Measurements from ENCODE around the gene VAMP5.
"Not testable (repeated sequence)": the region's sequence is repeated elsewhere in the genome, so short reads cannot be mapped to it uniquely, and the experiment has no call there.

The VAMP5 gene, protein sequence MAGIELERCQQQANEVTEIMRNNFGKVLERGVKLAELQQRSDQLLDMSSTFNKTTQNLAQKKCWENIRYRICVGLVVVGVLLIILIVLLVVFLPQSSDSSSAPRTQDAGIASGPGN

DNA sequence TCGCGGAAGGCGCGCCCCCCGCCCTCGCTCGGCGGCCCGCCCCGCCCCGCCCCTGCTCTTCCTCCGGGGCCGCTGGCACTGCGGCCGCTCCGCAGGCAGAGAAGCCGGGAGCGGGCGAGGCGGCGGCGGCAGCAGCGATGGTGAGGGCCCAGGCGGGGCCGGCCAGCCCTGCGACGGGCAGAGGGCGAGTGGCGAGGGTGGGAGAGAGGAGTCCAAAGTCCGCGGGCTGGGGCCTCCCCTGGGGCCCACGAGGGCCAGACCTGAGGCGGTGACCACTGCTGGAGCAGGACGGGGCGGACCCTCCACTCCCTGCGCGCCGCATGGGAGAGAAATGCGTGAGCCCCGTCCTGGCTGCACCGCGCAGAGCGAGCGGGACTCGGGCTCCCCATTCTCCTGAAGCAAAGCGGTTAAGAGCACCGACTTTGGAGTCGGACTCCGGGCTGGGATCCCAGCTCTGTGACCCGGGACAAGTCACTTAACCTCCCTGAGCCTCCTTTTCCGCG lies at the start of gene VAMP5:
VAMP5 (plus strand) TSS at position 78 of the 503 bp plus-strand sequence; CDS start at position 138, 60 bp downstream.
- DNase-seq = no peak

DNA sequence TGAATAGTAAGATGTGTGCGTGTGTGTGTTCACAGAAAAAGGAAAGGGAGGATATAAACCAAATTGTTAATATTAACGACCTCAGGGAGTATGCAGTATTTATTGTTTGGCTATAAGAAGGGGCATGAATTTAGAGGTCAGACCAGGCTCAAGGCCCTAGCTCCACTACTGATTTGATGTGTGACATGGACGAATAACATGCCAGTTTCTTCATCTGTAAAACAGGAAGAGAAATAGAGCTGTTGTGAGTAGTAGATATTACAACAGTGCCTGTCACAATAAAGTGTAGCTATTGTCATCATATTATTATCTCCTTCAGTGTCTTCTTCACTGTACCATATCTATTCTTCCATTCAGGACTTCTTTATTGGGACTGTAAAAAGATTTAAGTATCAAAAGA lies 49.4 kb upstream of the VAMP5 start:
- no peak for DNase-seq

DNA sequence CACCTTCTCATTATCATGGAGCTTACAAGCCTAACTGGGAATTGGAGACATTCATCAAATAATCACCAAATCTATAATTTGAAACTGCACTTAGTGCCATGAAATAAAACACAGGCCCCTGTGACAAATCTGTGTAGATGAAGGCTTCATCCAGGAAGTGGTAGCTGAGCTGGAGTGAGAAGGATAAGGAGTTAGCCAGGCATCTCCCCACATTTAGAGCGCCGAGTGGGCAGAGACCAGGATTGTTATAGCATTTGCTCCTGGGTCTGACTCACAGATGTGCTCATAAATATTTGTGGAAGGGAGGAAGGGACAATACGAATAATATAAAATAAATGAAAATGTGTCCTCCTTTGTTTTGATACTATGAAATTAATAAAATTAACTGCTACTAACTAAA lies 47.8 kb upstream of the VAMP5 start:
- no peak for DNase-seq

DNA sequence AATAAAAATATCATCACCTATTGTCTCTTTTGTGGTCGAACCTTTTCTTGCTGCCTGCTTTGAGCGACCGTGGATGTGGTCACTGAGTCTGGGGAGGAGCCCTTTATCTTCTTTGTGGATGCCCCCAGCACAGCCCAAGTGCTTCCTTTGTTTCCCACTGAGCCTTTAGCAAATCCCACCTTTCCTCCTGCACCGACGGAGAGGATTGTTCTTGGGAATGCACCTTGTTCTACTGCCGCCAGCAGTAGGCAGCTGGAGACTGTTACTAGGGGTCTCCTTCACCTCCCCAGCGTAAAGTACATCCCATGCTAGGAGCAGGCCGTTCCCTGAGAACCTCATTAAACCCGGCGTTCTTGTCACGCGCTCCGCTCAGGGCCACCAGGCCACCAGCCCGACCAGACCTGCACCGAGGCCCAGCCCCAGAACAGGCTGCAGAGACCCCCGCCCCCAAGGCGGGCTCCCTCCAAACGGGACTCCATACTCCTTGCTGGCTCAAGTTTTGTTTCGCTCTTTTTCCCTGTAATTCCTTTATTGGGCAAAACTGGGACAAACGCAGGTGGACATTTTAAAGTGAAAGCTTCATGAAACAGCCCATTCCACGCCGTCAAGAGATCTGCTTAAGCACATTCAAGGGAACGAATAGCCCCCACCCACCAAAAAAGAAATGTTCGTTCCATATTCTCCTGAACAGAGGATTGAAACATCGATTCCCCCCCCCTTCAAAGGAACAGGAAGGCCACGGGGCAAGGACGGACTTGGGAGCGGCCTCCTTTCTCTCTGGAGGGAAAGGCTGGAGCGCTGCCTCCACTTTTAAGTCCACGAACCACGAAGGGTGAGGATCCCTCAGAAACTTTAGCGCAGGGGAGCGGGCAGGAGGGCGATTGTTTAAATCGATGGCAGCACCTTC lies 46.4 kb upstream of the VAMP5 start:
- no peak for DNase-seq

DNA sequence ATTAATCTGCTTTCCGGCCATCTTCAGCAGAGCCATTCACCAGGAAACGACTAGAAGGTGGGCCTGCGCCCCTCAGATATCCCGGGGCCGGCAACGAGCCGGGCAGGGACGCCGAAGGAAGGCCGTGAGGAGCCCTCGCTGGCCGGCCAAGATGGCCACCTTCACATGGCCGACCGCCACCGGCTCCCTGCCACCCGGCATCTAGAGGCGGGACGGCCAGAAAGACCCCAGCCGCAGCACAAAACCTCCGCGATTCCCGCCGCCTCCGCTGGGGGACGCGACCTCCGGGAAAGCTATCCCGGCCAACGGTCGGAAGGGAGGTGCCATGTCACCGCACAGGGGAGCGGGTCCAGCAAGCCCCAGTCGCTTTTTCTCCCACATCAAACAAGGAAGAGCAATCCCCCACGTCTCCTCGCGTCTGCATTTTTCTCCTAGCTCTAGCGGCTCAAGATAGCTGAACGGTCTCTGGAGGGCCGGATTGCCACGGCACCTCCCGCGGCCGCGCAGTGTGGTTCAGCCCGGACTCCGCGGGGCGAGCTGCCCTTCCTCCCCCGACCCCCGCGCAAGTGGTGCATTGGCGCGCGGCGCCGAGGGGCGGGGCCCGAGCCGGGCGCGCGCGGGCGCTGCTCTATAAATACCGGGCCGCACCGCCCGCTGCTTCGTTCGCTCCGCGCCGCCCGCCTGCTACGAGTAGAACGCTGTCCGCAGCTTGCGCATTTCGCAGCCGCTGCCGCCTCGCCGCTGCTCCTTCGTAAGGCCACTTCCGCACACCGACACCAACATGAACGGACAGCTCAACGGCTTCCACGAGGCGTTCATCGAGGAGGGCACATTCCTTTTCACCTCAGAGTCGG lies 45.5 kb upstream of the VAMP5 start, which contains the start of gene MAT2A:
MAT2A (plus strand) TSS at position 662 of the 854 bp plus-strand sequence; CDS start at position 782, 120 bp downstream.
- DNase-seq = peak; percentile 60

DNA sequence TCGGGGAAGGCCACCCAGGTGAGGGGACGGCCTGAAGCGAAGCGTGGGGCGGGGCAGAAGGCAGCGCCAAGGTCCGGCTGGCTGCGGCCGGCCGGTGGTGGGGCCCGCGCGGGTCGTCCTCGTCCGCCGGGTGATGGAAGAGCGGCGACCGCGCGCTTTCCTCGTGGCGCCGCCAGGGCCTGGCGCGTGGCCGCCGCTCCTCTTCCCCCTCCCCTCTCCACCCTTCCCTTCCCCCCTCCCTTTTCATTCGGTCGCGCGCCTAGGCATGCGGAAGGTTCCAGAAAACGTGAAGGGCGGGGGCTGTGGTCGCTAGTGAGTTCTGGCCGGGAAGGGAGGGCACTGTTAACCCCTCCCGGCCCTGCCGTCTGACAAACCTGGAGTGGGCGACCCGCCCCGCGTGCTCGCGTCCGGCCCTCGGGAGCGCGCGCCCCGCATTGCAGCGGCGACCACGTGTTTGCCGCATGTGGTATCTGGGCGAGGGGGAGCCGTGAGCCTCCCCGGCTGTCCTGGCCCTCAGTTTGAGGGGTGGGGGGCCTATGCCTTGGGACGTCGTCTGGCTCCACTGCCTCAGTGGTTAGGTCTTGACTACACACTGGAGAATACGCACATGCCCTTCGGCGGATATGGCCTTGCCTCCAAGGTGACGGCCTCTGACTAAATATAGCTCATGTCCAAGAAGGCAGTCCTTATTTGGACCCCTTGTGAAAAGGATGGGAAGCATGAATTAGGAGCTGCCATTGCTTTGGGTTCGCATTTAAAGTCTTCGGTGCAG lies 44.7 kb upstream of the VAMP5 start:
- no peak for DNase-seq

DNA sequence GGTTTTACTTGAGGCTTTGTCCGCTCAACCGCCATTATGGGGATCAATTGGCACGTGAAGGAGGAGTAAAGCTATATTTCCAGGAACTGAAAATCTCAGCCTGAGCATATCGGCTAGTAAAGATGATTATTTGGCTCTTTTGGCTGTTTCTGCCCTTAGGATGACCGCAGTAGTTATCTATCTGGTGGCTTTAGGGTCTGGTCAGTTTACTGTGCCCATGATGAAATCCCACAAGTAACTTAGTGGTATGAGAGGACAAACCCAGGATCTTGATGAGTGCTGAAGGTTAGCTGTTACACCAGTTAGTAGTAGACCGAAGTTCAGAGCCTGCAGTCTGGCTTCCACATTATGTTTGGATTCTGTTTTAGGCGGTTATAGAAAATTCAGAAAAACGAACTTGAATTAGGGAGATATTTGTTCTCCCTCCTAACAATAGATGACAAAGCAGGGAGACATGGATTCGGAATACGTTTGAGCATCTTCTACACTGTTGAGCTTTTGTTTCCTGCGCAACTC lies 44.0 kb upstream of the VAMP5 start:
- no peak for DNase-seq

DNA sequence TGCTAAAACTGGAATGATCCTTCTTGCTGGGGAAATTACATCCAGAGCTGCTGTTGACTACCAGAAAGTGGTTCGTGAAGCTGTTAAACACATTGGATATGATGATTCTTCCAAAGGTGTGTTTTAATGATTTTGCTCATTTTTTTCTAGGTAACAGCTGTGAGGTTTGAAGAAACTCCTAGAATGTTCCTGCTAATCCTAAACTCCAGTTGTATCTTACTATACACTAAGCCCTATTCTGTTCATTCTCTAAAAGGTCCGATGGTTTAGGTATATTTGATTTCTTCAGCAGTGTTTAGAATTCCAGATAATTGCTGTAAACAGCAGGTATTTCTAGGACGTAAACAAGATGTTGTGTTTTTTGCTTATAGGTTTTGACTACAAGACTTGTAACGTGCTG lies 43.0 kb upstream of the VAMP5 start:
- DNase-seq = no peak

DNA sequence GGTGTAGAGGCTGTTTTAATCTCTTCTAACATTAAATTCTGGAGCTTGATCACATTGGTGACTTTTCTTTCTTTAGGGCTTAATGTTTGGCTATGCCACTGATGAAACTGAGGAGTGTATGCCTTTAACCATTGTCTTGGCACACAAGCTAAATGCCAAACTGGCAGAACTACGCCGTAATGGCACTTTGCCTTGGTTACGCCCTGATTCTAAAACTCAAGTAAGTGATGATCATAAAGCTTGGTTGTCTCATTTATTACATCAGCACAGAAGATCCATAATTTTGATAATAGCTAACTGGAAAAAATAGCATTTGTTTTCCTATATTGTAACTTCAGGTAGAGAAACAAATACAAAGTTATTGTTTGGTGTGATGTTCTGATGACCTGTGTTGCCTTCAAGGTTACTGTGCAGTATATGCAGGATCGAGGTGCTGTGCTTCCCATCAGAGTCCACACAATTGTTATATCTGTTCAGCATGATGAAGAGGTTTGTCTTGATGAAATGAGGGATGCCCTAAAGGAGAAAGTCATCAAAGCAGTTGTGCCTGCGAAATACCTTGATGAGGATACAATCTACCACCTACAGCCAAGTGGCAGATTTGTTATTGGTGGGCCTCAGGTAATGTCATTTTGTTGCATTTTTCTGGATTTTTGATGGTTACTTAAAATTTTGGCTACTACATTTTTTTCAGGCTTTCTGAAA lies 42.3 kb upstream of the VAMP5 start:
- no peak for DNase-seq

DNA sequence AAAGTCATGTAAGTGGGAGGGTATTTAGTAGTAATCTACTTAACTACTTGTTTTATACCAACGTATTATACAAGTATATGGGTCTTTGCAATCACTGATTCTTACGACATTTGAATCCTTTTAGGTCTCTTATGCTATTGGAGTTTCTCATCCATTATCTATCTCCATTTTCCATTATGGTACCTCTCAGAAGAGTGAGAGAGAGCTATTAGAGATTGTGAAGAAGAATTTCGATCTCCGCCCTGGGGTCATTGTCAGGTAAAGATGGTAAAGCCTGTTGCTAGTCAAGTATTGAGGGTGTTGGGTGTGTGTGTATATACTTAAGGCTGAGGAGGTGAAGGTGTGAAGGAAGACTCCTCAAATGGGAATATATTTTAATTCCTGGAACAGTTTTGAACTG lies 41.5 kb upstream of the VAMP5 start:
- no peak for DNase-seq

DNA sequence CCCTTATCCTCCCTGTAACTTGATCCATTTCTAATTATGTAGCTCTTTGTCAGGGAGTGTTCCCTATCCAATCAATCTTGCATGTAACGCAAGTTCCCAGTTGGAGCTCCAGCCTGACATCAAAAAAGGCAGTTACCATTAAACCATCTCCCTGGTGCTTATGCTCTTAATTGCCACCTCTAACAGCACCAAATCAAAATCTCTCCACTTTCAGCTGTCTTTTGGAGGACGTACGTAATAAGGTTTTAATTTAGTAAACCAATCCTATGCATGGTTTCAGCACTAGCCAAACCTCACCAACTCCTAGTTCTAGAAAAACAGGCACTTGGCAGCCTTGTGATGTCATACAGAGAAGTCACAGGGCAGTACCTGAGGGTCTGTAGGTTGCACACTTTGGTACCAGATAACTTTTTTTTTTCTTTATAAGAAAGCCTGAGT lies 40.0 kb upstream of the VAMP5 start:
- DNase-seq = not testable (repeated sequence)

DNA sequence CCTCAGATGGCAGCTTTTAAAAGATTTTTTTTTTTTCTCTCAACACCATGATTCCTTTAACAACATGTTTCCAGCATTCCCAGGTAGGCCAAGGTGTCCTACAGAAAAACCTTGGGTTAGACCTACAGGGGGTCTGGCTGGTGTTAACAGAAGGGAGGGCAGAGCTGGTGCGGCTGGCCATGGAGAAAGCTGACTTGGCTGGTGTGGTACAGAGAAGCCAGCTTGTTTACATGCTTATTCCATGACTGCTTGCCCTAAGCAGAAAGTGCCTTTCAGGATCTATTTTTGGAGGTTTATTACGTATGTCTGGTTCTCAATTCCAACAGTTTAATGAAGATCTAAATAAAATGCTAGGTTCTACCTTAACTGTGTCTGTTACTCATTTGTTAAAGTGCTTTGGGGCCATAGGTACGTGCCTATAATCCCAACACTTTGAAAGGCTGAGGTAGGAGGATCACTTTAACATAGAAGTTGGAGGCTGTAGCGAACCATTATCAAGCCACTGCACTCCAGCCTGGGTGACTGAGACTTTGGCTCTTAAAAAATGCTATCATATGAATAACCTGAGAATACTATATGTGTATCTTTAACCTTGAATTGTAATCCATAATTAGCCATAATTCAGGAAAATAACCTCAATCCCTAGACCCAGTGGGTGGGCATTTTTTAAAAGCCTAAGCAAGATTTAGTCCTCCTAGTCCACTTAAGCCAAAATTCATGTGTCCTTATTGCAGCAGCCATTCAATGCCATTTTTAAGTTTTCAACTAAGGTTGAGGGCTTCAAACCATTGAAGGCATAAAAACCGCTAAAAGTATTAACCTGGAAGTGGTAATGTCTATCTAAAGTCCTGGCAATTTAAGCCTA lies 39.1 kb upstream of the VAMP5 start:
- DNase-seq = not testable (repeated sequence)

DNA sequence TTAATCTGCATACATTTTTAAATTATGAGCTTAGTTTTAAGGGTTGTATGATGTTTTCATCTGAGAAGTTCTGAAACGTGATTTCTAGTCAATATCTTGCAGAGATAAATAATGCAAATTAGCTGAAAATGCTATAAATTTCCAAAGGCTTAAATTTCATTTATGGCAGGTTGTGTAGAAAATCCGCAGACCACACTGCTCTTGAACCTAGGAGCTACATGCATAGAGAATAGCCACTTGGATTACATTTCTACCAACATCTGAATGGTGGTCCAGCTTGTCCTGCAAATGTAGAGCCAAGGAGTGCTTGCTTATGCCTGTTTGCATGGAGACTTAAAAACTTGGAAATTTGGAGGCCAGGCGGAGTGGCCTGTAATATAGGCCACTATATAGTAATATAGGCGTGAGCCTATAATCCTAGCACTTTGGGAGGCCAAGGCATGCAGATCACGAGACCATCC lies 38.4 kb upstream of the VAMP5 start:
- no peak for DNase-seq

DNA sequence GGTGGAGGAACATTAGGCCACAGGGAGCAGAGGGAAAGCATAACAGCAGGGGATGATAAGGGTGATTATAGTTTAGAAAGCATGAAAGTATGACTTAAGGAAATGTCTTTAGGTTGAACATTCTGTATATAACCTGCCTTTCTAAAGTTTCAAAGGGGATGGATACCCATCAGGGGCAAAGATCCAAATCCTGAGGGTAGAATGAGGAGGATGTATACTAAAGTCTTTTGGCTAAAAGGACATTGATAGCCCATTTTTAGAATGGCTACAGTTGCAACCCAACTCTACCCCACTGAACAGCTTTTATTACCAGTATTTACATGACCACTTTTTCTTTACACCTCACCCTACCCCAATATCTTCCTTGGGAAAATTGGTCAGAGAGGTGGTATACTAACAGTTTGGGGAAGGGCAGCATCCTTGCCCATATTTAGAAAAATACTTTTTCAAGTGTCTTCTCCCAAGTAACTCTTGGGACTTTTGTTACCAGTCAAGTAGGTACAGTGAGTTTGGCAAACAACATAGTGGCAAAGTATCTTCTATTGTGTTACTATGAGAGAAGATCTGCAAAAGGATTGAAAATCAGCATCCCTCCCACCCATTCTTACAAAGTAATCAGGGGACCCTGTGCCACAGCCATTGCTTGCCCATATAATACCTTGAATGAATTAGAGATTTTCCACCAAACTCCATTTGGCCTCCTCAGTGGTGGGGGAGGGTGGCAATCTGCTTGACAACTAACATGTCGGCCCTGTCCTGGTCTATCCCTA lies 37.0 kb upstream of the VAMP5 start:
- DNase-seq = no peak

DNA sequence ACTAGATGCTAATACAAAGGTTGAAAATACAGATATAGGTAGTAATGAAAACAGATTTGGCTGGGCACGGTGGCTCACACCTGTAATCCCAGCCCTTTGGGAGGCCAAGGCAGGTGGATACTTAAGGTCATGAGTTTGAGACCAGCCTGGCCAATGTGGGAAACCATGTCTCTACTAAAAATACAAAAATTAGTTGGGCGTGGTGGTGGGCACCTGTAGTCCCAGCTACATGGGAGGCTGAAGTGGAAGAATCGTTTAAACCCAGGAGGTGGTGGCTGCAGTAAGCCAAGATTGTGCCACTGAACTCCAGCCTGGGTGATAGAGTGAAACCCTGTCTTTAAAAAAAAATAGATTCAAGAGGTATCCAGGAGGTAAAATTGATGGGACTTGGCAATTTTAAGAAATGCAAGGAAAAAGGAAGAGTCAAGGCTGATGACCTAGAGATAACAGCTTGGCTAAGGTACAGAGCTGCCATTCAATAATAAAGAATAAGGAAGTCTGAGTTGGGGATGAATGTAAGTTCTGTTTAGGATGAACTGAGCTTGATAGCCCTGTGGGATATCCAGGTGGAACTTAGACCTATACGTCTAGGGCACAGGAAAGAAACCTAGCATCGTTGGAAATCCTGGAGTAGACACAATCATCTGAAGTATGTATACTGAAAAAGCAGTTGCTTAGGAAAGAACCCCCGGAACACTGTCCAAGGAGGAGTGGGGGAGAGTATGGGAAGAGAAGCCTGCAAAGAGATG lies 36.2 kb upstream of the VAMP5 start:
- no peak for DNase-seq

DNA sequence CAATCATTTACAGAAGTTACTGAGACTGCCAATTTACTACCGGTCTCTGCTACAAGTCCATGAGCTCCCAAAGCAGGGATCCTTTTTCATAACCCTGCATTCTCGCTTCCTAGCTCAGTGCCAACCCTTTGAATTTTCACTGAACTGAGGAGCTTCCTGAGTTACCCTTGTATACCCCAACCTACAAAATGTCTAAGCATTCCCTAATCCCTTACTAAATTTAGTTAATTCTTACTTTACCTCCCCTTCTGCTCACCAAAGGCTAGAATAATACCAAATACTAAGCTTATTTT lies 35.7 kb upstream of the VAMP5 start:
- DNase-seq = no peak

DNA sequence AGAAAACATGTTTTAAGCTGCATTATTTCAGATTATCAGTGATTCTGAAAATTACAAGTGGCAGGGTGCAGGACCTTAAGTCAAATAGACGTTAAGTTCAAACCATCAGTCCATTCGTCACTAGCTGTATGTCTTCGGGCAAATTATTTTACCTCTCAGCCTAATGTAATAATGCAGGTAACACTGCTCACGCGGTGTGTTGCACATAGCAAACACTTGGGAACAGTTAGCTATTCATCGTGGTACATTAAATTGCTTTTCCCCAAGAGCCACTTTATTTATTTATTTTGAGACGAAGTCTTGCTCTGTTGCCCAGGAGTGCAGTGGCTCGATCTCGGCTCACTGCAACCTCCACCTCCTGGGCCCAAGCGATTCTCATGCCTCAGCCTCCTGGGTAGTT lies 35.1 kb upstream of the VAMP5 start:
- DNase-seq = no peak

DNA sequence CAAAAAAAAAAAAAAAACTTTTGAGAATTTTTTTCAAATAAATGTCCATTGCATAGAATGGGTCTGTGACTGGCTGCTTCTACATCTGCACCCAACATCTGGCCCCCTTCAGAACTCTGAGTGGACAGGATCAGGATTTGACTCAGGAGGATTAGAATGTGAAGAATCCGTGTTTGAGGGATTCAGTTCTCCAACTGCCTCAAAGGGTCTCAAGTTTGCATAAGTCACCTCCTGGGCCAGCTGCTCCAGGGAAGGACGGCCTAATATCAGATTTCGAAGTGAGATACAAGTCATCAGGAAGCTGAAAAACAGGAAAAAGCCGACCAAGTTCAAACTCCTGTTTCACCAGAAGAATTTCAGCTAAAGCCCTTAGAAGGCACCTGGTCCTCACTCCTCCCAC lies 34.4 kb upstream of the VAMP5 start:
- DNase-seq = no peak

DNA sequence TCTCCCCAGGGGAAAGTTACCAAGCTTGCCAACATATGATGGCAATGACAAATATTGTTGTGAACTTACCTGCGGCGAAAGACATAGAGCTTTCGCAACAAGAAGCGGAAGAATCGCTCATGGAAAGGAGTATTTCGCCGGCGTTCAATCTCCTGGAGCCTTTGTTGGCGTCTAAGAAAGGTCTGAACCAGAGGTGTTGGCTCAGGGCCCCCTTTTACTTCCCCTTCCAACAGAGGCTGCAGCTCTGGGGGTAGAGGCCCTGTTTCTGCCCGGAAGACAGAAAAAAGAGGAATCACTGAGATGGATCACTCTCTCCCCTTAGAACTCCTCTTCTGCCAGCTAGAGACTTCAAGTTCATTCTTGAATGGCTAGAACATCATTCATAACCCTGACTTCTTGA lies 33.7 kb upstream of the VAMP5 start:
- DNase-seq = no peak
